PC-9 (cell line): ENCODE measurements around the gene BAZ1B. TPM values are rescaled to one million over a fixed set of nuclear protein-coding genes. Genes with fewer than 3 reads are reported as not detected.

Experiments
- BruUV-seq: library from RNA; stranded (reverse); fragments of 400-500 nt; replicated peaks from 2 replicates; lab custom pipeline; 2021; lab: Mats Ljungman, UMichigan
- CTCF ChIA-PET: fragments of 300-600 bp; sonication (Branson Sonifier 250); formaldehyde crosslinking; loops from one replicate; lab custom pipeline; 2022; ENCODE audit warnings: antibody characterized with exemption; lab: Charles Lee
- POLR2A ChIA-PET: fragments of 300-600 bp; sonication (Branson Sonifier 250); formaldehyde crosslinking; loops from one replicate; lab custom pipeline; 2022; ENCODE audit warnings: antibody characterized with exemption; ENCODE audit not compliant: unreplicated experiment; lab: Charles Lee
- DNase-seq, 2 experiments: peaks; one replicate each; pipeline versions ENCODE4 v3.0.0 to v3.0.0-alpha.2; 2015 to 2022; ENCODE audit warnings: mixed read lengths in 1 of 2
- H2AFZ ChIP-seq: fragments of 200-600 bp; sonication (generic); 2 replicates; pipeline ENCODE4 v1.8.1; 2017; ENCODE audit warnings: antibody characterized with exemption
- H3F3A ChIP-seq: fragments of 200-600 bp; sonication (generic); 2 replicates; pipeline ENCODE4 v1.8.1; 2017; ENCODE audit warnings: antibody characterized with exemption, mild to moderate bottlenecking, low read depth; ENCODE audit not compliant: insufficient read depth
- H3K27ac ChIP-seq: fragments of 200-600 bp; sonication (generic); 2 replicates; pipeline ENCODE4 v1.6.1; 2016; ENCODE audit warnings: mixed run types
- H3K27me3 ChIP-seq: fragments of 200-600 bp; sonication (generic); 2 replicates; pipeline ENCODE4 v1.6.1; 2016; ENCODE audit warnings: low read depth, mixed run types; ENCODE audit not compliant: insufficient read depth
- H3K36me3 ChIP-seq: fragments of 200-600 bp; sonication (generic); 2 replicates; pipeline ENCODE4 v1.6.1; 2016; ENCODE audit warnings: low read depth, mixed run types
- H3K4me1 ChIP-seq: fragments of 200-600 bp; sonication (generic); replicated peaks from 2 replicates; pipeline ENCODE4 v1.6.1; 2016; ENCODE audit warnings: mixed run types; ENCODE audit not compliant: insufficient read depth
- H3K4me2 ChIP-seq: fragments of 200-600 bp; sonication (generic); 2 replicates; pipeline ENCODE4 v1.6.1; 2017; ENCODE audit warnings: mixed run types
- H3K4me3 ChIP-seq: fragments of 200-600 bp; sonication (generic); 2 replicates; pipeline ENCODE4 v1.6.1; 2016; ENCODE audit warnings: mixed run types
- H3K79me2 ChIP-seq: fragments of 200-600 bp; sonication (generic); 2 replicates; pipeline ENCODE4 v1.6.1; 2017; ENCODE audit warnings: low read depth, mixed run types
- H3K9me2 ChIP-seq: fragments of 200-600 bp; sonication (generic); 2 replicates; pipeline ENCODE4 v1.8.1; 2017; ENCODE audit warnings: mild to moderate bottlenecking; ENCODE audit not compliant: insufficient read depth
- H3K9me3 ChIP-seq: fragments of 200-600 bp; sonication (generic); 2 replicates; pipeline ENCODE4 v1.8.1; 2016; ENCODE audit warnings: low read depth; ENCODE audit not compliant: insufficient read depth
- H4K20me1 ChIP-seq: fragments of 200-600 bp; sonication (generic); 2 replicates; pipeline ENCODE4 v1.8.1; 2017; ENCODE audit not compliant: insufficient read depth
- CTCF ChIP-seq: fragments of 200-600 bp; sonication (generic); conservative IDR thresholded peaks from 2 replicates; pipeline ENCODE4 v1.6.1; 2017; ENCODE audit warnings: mixed run types, antibody characterized with exemption, mild to moderate bottlenecking, moderate library complexity
- EZH2 ChIP-seq: fragments of 200-600 bp; sonication (generic); IDR thresholded peaks from 2 replicates; pipeline ENCODE4 v1.8.0; 2017; ENCODE audit warnings: antibody characterized with exemption, low read depth
- intact Hi-C: fragments of 100-400 bp; cut with micrococcal nuclease; formaldehyde crosslinking; loops from one replicate; pipeline ENCODE4 v1.10.0; 2022; ENCODE audit not compliant: unreplicated experiment
- total RNA-seq: library from RNA; stranded (reverse); gene quantifications from 2 replicates; pipeline ENCODE4 v1.2.3, GENCODE V29; 2021

Gene BAZ1B
- total RNA-seq, 1 experiment from 2014 or later: 88.4 TPM

DNA sequence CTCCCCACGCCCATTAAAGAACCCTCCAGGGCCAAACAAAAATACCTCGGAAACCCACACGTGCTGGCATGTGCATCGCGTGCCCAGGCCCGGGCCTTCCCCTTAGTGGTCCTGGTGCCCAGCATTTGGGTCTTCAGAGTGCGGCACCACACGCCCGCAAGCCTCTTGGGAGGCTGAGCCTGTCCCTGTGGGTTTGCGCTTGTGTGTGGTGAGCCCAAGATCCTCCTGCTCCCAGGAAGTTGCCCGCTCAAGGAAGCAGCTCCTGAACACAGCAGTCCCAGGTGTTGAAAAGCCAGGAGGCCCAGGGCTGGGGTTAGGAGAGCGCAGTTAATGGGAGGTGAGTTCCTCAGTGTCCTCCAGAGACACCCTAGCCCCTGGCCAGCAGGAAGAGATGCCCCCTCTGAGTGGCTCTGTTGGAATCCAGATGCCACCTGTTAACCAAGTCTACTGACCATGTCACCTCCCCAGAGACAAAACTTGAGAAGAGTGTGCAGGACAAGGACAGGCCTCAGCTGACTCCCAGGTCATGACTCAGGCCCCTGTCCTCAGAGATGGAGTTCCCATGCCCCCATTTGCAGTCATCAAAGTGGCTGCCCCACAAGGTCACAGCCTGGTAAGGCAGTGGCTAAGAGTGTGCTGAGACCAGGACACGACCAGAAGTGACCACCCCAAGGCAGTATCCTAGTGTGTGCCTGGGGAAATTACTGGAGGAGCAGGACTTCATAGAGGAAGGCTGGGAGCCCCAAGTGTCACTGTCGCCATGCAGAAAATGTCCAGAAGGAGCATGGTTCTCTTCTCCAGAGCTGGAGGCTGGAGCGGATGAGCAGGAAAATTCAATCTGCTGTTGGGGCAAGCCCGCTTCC lies 83.3 kb downstream of the BAZ1B start:
- H3K79me2 ChIP-seq: no peaks in the 10 kb centered on the region
- no TSS peak for BruUV-seq
- H3K27ac ChIP-seq: no peak overlapping the region
- DNase-seq: no peak
- H3K9me2 ChIP-seq: no peaks in the 10 kb centered on the region
- H3K4me3 ChIP-seq: no peak overlapping the region
- intact Hi-C loops: loop anchor here (5.0 to 10.0 kb wide), 2 partner anchors 96 to 614 kb away; partner anchors contain the start of gene TYW1B
- peaks cover 30% of the 10 kb centered on the region for H3F3A ChIP-seq
- no peaks in the 10 kb centered on the region for H4K20me1 ChIP-seq
- no peak overlapping the region for H2AFZ ChIP-seq
- TF ChIP-seq EZH2: no peak
- H3K27me3 ChIP-seq: no peaks in the 10 kb centered on the region
- H3K36me3 ChIP-seq: peaks cover 12% of the 10 kb centered on the region
- H3K9me3 ChIP-seq: no peaks in the 10 kb centered on the region
- no peaks in the 10 kb centered on the region for H3K4me1 ChIP-seq
- ChIA-PET CTCF (no interaction called here), POLR2A (interaction anchor here (0.6 kb wide), 1 partner anchor 30 kb away, joined by 8 read pairs; no protein-coding TSS in a partner anchor)
- H3K4me2 ChIP-seq: no peak overlapping the region

- H3K27ac ChIP-seq: no peak overlapping the region
- no peaks in the 10 kb centered on the region for H3K9me3 ChIP-seq
- intact Hi-C loops: loop anchor here (5.0 to 10.0 kb wide), 2 partner anchors 96 to 613 kb away; partner anchors contain the start of gene TYW1B
- no TSS peak for BruUV-seq
- peaks cover 23% of the 10 kb centered on the region for H3F3A ChIP-seq
- no peak overlapping the region for H3K4me2 ChIP-seq
- no peaks in the 10 kb centered on the region for H3K27me3 ChIP-seq
- TF ChIP-seq CTCF (no peak), EZH2 (no peak)
- H3K79me2 ChIP-seq: no peaks in the 10 kb centered on the region
- H3K9me2 ChIP-seq: no peaks in the 10 kb centered on the region
- CTCF ChIA-PET: no interaction called here
- peaks cover 8% of the 10 kb centered on the region for H3K36me3 ChIP-seq
- no peaks in the 10 kb centered on the region for H3K4me1 ChIP-seq
- H4K20me1 ChIP-seq: no peaks in the 10 kb centered on the region
- H2AFZ ChIP-seq: no peak overlapping the region
- DNase-seq: no peak
- no peak overlapping the region for H3K4me3 ChIP-seq
- POLR2A ChIA-PET: no interaction called here
These were observed 84.3 kb downstream of the BAZ1B start for GRCh38 chr7:73437621-73438416.

DNA sequence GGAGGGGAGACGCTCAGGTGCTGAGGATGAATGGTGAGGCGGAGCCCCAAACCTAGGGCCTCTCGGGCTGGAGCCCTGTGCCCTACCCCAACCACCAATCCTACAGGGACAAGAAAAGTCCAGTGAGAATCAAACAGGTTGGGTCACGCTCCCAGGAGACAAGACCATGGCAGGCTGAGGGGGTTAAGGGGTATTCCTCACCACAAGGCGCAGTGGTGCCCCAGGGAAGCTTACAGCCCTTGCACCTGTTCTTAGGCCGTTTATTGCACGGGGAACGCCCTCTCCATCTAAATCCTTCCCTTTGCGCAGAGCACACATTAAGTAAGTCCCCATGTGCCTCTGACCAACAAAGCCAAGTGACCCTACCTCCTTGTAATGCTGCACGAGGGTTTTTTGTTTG lies 85.0 kb downstream of the BAZ1B start:
- H3K4me2 ChIP-seq: no peak overlapping the region
- no peaks in the 10 kb centered on the region for H3K9me2 ChIP-seq
- no peak overlapping the region for H2AFZ ChIP-seq
- no peaks in the 10 kb centered on the region for H3K4me1 ChIP-seq
- CTCF ChIA-PET: no interaction called here
- no peak for TF ChIP-seq EZH2
- TF ChIP-seq CTCF: no peak
- H3F3A ChIP-seq: peaks cover 26% of the 10 kb centered on the region
- no peak overlapping the region for H3K27ac ChIP-seq
- H4K20me1 ChIP-seq: no peaks in the 10 kb centered on the region
- BruUV-seq: TSS peak; percentile 2
- no peaks in the 10 kb centered on the region for H3K79me2 ChIP-seq
- POLR2A ChIA-PET: interaction anchor here (0.6 kb wide), 1 partner anchor 131 kb away, joined by 3 read pairs; no protein-coding TSS in a partner anchor
- H3K27me3 ChIP-seq: no peaks in the 10 kb centered on the region
- no peaks in the 10 kb centered on the region for H3K9me3 ChIP-seq
- intact Hi-C loops: loop anchor here (5.0 to 10.0 kb wide), 2 partner anchors 95 to 612 kb away; partner anchors contain the start of gene TYW1B
- DNase-seq: no peak
- H3K4me3 ChIP-seq: no peak overlapping the region
- H3K36me3 ChIP-seq: peaks cover 3% of the 10 kb centered on the region; the same call in 1 of the 2 replicates
